GM18867 (cell line): Measurements from ENCODE around the gene AQP12B.

ENCODE experiments used
- ATAC-seq: cut with Tn5 transposase; IDR thresholded peaks from one replicate; pipeline ENCODE4 v1.9.1; 2021; ENCODE audit warnings: mild to moderate bottlenecking, moderate library complexity; ENCODE audit not compliant: unreplicated experiment

The AQP12B gene

DNA sequence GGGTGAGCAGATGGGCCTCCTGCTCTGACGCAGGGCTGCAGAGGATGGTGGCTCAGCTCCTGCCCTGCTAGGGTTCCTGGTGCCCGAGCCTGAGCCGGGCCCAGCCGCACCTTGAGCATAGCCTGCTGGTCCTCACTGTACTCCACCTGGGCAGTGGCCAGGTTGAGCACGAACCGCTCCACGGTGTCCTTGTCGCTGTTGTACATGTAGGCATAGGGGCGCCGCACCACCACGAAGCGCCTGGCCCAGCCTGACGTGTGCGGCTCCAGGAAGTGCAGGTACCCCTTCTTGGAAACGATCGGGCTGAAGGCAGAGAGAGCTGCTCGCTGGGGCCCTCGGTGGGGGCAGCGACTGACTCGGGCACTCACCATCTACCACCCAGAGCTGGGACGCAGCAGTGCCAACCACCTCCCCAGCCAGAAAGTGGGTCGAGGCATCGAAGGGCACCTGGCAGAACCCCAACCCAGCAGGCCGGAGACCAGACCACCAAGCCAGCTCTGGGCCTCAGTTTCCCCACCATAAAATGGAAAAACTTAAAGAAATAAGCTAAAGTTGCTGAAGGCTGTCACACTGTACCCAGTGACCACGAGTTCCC is 36.3 kb upstream of the AQP12B start:
- ATAC-seq = no peak

DNA sequence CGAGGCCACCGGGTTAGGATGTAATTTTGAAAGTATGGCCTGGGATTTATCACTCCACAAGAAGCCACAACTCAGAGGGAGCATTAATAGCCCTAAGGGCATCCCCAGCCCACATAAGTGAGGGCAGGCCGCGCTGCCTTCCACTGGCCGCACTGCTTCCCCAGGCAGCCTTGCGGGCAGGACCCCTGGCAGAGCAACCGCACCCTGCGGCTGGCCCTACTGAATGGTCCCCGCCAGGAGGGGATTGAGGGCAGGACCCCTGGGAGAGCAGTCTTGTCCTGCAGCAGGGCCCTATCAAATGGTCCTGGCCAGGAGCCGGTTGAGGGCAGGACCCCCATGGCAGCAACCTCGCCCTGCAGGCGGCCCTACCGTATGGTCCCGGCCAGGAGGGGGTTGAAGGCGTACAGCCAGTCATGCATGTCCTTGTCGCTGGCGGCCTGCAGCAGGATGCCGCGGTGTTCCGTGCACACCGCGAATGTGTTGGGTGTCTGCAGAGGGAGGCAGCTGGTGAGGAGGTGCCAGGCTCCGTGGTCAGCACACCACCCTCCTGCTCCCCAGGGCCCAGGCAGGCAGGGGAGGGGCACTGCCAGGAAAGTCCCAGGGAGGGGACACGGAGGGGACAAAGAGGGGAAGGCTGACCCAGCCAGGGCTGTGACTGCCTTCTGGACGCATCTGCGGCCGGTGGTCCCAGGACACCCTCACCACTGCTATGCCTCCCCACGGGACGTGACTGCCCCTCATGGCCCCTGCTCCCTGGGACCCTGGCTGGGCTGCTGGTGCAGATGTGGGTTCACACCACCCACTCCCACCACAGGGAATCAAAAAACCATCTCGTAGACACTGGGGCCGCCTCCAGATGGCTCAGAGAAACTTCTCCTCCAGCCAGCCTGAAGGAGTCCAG is 35.2 kb upstream of the AQP12B start:
- ATAC-seq = no peak

DNA sequence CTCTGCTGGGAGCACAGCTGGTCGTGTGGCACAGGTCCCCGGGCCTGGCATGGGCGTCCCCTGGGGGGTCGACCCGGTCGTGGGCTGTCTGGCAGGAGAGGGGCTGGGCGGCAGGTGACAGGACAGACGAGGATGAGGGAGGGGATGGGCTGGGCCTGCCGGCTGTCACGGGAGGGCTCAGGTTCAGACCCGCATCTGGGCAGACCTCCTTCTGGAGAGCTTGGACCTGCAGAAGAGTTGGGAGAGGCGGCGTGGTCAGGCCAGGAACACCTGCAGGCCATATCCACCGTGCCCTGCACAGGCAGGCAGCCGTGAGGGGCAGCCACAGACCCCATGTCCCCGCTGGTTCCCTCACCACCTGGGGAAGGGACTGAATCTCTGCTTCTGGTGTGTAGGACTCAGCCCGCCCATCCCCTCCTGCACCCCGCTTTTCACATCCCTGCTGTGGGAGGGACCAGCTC is 34.5 kb upstream of the AQP12B start:
- ATAC-seq = no peak

DNA sequence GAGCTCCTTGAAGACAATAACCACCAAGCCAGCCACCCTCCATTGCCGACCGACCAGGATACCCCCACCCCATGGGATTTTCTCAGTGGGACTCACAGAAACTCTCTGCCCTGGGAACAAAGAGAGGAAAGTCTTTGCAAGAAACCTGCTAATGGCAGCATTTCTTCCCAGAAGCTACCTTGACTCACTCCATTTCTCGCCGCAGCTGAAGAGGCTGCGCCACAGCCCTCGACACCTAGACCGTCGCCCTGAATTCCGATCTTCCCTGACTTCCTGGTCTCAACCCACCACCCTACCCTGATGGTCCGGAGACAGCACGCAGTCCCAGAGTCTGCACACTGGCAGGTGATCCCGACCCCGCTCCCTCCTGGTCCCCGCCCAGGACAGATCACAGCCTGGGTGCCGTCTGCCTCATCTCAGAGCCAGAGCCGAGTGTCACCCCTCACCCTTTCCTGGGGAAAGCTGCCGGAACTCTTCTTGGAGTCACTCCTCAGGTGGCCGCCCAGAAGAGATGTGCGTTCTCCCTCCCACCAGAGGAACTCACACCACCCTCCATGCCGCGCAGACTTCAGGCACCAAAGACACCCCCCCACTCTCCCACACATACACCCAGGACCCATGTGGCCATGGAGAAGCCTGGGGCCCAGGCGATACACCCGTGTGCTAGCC is 33.6 kb upstream of the AQP12B start:
- no peak for ATAC-seq

DNA sequence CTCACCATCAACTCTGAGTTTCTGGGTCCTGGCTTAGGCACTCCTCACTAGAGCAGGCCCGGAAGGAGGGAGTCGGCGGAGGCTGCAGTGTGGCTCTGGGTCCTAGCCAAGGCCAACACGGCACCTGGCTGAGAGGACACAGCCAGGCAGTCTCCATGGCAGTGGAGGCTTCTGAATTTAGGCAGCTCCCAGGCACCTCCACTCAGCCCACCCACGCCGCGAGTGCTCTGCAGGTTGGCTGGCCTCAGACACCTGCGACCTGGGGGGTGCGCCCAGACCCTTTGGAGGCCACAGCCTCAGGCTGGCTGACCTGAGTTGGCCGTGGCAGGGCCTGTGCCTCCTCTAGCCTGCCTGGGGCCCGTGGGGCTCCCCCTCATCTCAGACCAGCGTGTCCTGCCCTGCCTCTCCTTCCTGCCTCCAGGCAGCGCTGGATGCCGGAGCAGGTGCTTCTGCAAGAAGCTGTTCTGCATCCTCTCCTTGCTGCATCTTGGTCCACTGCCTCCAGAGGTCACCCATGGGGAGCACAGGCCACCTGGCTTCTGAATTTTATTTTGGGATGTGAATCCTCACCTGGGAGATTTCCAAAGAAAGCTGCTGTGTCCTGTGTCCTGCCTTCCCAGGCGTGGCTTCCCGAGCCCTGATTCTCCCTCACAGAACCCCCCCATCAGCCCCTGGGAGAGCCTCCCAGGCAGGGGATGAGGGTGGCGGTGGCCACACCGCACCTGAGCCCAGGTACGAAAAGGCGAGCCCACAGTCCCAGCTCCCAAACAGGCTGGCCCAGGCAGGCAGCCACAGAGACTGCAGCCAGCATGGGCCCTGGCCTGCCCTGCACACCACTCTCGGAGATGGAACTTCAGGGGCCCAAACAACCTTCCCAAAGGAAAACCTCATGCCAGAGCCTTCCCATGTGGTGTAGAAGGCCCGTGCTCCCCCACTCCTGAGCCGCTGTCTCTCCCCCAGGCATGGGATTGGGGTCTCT is 32.4 kb upstream of the AQP12B start:
- ATAC-seq = no peak

DNA sequence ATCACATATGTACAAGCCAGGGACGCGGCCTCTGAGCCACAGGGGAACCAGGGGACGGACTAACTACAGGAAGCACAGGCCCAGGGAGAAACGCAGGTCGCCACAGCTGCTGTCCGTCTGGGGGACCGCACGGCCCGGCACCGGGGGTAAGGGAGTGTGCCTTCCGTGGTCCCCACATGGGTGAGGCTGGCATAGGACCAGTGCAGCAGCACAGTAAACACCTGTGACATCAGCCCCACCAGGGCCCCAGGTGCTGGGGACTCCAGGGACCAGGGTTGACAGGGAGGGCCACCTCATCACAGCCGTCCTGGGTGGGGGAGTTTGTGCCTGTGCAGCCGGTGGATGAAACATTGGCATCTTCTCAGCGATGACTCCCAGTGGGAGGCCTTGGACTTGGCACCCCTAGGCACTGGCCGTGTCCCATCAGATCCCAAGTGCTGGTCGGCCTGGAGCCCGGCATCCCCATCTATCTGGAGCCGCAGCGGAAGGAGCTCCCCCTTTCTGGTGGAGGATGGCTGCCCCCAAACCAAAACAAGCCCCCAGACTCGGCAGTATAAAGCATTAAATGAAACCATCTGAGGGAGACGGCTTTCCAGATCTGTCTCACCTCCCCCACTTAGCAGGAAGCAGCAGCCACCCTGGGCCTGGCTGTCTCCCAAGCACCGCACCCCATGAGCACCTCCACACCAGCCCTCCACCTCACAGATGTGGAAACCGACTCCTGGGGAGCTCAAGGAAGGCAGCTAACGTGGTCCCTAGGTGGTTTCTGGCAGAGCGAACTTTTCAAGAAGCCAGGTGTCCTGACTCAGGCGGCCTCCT is 31.5 kb upstream of the AQP12B start:
- no peak for ATAC-seq

DNA sequence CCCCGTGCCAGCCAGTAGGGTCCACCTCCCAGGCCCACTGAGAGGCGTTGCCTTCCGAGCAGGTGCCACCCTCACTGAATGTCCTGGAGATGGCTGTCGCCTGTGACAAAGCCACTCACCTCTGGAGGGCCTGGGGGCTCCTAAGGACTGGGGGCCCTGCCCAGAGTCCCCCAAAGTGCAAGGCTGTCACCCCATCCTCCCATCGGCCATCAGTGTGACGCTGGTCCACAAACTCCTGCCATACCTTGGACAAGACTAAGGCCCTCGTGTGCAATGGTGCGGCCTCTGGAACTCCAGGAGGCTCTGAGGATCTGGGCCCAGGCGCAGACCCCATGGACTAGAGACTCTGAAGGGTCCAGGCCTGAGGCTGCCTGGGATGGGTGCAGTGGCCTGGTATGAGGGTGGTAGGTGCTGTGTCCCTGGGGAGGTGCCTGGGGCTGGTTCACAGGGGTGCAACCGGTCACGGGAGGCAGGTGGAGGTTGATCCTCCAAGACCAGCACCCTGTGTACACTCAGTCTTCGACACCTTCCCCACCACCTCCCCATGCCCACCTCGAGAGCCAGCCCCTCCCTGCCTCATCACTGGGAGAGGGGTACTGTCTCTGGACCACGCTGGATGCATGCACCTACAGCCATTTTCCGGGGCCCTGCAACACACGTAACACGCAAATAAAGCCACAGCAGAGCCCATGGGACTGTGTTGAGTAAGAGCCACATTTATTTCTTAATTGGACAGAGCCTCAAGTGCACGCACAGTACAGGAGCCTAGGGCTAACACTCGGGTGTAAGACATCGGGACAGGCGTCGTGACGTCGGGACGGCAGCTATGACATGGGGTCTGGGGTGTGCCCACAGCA is 30.6 kb upstream of the AQP12B start:
- ATAC-seq = no peak

DNA sequence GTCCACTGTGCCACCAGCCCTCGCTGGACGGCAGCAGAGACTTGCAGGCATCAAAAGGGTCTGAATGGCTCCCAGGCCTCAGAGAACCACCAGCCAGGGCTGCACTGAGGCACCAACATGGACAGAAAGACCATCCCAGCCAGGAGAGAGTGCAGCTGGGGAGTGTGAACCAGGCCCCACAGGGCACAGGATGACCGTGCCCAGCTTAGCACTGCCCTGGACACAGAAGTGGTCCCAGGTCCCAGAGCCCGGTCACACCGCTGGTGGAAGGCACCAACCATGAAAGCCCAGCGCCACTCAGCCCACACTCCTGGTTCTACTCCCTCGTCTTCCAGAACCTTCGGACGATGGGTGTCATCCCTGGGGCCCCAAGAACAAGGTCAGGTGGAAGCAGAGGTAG is 29.4 kb upstream of the AQP12B start:
- ATAC-seq = no peak

DNA sequence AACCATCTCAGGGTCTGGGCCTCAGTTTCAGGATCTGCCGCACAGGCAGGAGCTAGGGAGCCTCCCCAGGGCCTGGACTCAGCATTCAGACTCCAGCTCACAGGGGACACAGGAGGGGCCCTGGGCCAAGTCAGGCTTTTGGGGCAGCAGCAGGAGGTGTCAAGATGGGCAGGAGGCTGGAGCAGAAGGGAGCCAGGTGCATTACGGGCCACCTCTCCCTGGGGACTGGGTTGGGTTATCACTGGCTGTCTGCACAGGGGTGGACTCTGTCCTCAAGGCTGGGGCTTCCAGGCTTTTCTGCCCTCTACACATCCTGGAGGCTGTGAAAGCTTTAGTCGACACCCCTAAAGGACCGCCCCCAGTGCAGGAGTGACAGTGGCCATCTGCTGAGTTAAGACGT is 29.0 kb upstream of the AQP12B start:
- ATAC-seq = no peak

DNA sequence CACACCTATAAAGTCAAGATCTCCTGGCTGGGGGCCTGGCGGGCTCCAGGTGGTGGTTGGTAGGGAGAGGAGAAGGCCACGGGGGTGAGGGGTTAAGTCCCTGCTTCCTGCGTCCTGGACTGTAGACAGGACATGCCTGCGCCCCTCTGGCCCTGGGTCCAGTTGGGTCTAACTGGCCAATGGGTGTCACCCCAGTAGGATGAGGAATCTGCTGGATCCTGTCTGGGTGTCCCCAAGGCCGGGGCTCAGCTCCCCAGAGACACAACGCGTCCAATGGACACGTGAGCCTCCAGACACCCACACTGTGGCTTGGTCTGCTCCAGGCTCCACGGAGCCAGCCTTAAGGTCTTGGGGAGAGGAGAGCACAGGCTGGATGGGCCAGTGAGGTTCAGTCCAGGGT is 28.6 kb upstream of the AQP12B start:
- no peak for ATAC-seq

DNA sequence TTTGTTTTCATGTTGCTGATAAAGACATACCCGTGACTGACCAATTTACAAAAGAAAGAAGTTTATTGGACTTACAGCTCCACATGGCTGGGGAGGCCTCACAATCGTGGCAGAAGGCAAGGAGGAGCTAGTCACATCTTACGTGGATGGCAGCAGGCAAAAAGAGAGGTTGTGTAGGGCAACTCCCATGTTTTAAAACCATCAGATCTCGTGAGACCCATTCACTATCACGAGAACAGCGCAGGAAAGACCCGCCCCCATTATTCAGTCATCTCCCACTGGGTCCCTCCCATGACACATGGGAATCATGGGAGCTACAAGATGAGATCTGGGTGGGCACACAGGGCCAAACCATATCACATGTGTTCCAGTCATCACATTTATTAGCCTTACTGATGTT is 25.8 kb upstream of the AQP12B start:
- ATAC-seq = no peak

DNA sequence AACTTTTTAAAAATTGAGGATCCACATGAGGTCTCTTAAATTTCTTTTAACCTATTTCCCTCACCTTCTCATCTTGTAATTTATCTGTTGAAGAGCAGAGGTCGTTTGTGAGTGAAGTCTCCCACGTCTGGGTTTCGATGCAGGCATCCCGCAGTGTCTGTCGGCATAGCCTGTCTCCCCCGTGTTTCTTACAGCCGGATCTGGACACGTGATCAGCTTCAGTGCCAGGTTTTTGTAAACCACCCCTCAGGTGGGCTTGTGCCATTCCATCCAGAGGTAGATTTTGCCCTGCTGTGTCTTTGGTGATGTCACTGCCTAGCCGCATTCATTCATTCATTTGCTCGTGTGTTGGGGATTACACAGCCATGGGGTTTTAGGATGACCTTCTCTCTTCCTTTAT is 25.1 kb upstream of the AQP12B start:
- no peak for ATAC-seq

DNA sequence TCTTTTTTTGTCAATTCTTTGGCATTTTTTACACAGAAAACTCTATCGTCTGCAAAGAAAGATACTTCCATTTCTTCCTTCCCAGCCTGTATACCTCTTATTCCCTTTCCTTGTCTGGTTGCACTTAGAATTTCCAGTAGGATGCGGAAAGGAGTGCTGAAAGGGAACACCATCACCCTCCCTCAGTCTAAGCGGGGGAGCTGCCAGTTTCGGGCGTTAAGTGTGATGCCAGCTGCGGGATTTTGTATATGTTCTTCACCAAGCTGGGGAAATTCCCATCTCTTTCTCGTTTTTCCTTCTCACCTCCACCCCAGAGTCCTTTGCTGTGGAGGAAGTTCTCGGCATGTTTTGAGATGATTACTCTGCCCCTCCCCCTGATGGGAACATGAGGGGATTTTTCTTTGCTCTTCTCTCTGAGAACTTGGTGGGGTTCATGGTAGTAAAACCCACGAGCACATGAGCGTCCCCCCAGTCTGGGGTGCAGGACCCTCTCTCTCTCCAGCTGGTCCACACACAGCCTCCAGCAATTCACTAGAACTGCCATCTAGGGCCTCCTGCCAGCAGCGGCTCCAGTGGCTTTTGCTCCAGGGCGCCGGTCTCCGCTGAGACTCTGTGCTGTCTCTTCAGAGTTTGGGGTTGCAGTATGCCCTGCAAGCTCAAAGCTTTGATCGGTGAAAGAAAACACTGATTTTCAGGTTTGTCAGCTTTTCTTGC is 24.5 kb upstream of the AQP12B start:
- ATAC-seq = no peak

DNA sequence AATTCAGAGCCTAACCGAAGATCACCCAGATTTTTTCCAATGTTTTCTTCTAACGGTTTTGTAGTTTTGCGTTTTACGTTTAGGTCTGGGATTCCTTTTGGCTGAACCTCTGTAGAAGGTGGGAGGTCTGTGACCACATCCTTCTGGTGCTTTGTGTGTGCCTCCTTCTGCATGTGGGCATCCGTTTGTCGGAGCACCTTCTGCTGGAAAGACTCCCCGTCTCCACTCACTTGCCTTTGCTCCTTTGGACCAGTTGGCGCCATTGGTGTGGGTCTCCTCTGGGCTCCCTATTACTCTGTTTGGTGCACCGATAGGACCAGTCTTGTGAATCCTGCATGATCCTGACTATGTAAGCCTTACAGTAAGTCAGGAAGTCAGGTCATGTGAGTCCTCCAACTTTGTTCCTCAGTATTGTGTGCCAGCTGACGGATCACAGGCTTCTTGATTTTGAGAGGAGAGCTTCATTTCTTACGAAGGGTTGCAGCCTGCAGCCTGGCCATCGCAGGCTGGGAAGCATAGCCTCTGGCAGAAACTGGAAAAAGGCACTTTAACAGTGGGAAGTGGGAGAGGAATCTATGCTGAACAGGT is 22.6 kb upstream of the AQP12B start:
- no peak for ATAC-seq

DNA sequence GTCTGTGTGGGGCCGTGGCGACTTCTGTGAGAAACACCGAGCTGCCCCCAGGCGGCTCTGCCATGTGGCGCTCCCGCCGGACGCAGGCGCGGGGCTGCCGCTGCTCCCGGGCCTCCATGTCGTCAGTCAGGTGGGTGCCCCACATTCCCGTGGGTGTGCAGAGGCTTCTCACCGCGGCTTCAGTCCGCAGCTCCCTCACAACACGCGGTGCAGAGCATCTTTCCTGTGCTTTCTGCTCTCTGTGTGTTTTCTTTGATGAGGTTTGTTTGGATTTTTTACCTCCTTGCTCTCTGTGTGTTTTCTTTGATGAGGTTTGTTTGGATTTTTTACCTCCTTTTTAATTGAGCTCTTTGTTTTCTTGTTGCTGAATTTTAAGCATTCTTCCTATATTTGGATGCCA is 22.0 kb upstream of the AQP12B start:
- no peak for ATAC-seq

DNA sequence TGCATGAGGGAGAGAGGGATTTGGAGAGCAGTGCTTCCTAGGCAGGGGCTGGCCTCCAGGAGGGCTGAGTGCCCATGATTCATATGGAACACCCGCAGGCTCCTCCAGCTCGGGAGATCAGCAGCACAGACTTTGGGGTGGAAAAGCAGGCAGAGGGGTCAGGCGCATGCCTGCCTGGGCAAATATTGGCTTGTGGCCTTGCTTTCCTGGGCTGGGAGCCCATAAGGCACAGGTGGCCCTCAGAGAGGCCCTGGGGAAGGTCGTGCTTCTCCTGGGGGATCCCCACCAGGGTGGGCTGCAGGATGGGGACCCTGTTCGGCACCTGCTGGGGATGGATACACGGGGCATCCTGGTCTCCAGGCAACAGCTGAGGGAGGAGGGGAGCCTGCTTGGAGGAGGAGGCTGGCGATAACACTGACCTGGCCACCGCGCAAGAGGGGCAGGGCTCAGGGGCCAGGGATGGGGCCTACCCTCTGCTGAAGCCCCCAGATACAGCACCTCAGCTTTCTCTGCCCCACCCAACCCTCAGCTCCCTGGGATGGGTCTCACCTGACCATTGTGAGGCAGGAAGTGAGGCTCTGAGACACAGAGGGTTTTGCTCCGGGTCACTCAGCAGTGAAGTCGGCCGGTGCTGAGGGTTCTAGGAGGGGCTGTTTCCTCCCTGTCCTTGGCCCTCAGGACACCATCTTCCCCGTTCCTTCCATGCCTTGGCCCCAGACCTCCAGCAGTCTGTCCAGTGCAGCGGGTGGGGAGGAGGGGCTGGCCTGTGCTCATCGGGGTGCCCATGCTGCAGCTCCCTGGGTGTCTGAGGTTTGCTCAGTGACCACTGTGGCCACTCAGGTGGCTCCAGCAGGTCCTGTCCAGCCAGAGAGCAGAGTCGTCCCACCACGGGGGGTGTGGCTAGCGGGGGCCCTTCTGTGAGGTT is 21.0 kb upstream of the AQP12B start:
- no peak for ATAC-seq

DNA sequence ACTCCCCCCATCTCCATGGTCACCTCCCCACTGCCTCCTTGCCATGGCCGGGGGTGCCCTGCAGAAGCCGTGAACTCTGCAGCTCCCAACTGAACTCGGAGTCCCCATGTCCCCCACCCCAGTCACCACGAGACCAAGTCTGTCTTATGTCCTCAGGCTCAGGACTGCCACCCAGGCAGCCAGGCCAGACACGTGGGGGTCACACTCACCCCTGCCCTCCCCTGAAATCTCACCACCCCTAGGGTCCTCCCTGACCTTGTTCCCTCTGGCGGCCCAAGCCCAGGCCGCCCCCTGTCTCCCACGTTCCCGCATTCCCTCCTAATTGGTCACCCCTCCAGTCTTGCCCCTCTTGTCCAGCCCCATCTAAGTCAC is 19.9 kb upstream of the AQP12B start:
- ATAC-seq = no peak
